Left forelimb (tissue), 1 donor: ENCODE data around the gene RFX7.
"Not testable (repeated sequence)": the region's sequence is repeated elsewhere in the genome, so short reads cannot be mapped to it uniquely, and the experiment has no call there.

Experiments used
- DNase-seq: peaks from one replicate; pipeline ENCODE4 v3.0.0-alpha.2; 2018; ENCODE audit warnings: low spot score

The RFX7 gene

GRCh38 chr15:56205061-56205876, 38.4 kb downstream of the RFX7 start:
- DNase-seq = no peak

- not testable (repeated sequence) for DNase-seq
Measured at GRCh38 chr15:56203312-56203922, 40.3 kb downstream of the RFX7 start.

GRCh38 chr15:56202701-56203100, 41.0 kb downstream of the RFX7 start:
- DNase-seq = no peak

GRCh38 chr15:56199038-56199437, 44.6 kb downstream of the RFX7 start:
- DNase-seq = no peak

GRCh38 chr15:56194035-56194434, 49.6 kb downstream of the RFX7 start:
- no peak for DNase-seq

GRCh38 chr15:56192659-56193442, 50.8 kb downstream of the RFX7 start:
- DNase-seq = no peak

- no peak for DNase-seq
Measured at GRCh38 chr15:56187665-56188064, 56.0 kb downstream of the RFX7 start.

- DNase-seq = no peak
Measured at GRCh38 chr15:56185980-56186379, 57.7 kb downstream of the RFX7 start.

GRCh38 chr15:56184516-56184915, 59.2 kb downstream of the RFX7 start:
- no peak for DNase-seq

- DNase-seq = no peak
Measured at GRCh38 chr15:56180851-56181250, 62.8 kb downstream of the RFX7 start.

GRCh38 chr15:56176996-56177395, 66.7 kb downstream of the RFX7 start:
- no peak for DNase-seq

- DNase-seq = no peak
Measured at GRCh38 chr15:56175788-56176187, 67.9 kb downstream of the RFX7 start.

GRCh38 chr15:56174649-56175048, 69.0 kb downstream of the RFX7 start:
- no peak for DNase-seq

GRCh38 chr15:56168394-56168793, 75.3 kb downstream of the RFX7 start:
- DNase-seq = no peak

- DNase-seq = no peak
Measured at GRCh38 chr15:56165234-56165633, 78.4 kb downstream of the RFX7 start.

- DNase-seq = no peak
Measured at GRCh38 chr15:56160966-56161365, 82.7 kb downstream of the RFX7 start.

- no peak for DNase-seq
Measured at GRCh38 chr15:56156877-56157276, 86.8 kb downstream of the RFX7 start.

GRCh38 chr15:56155278-56155677, 88.4 kb downstream of the RFX7 start:
- DNase-seq = not testable (repeated sequence)

- not testable (repeated sequence) for DNase-seq
Measured at GRCh38 chr15:56154768-56155167, 88.9 kb downstream of the RFX7 start.

- DNase-seq = no peak
Measured at GRCh38 chr15:56150204-56150603, 93.5 kb downstream of the RFX7 start.

- DNase-seq = no peak
Measured at GRCh38 chr15:56148064-56148463, 95.6 kb downstream of the RFX7 start.

GRCh38 chr15:56146756-56147155, 96.9 kb downstream of the RFX7 start:
- no peak for DNase-seq

GRCh38 chr15:56128081-56128480, 115.6 kb downstream of the RFX7 start:
- DNase-seq = no peak
